Chondrocyte (in vitro differentiated cells): ENCODE data around the gene EEF1E1. TPM values are rescaled to one million over a fixed set of nuclear protein-coding genes. Genes with fewer than 3 reads are reported as not detected.

Experiments used
- DNase-seq: peaks from one replicate; pipeline ENCODE4 v3.0.0; 2021; ENCODE audit warnings: mixed read lengths, low spot score
- H3K27ac Mint-ChIP-seq: one replicate; pipeline ENCODE4 v1.8.0; 2021; ENCODE audit warnings: mild to moderate bottlenecking, moderate library complexity, mixed read lengths; ENCODE audit not compliant: unreplicated experiment
- H3K27me3 Mint-ChIP-seq: 2 replicates; pipeline ENCODE4 v1.8.0; 2021; ENCODE audit warnings: low read depth, mixed read lengths
- H3K36me3 Mint-ChIP-seq: 2 replicates; pipeline ENCODE4 v1.8.0; 2021; ENCODE audit warnings: low read depth, mixed read lengths
- H3K4me1 Mint-ChIP-seq: 2 replicates; pipeline ENCODE4 v1.8.0; 2021; ENCODE audit warnings: low read depth, mild to moderate bottlenecking, mixed read lengths
- H3K4me3 Mint-ChIP-seq: one replicate; pipeline ENCODE4 v1.8.0; 2021; ENCODE audit warnings: mild to moderate bottlenecking, moderate library complexity, mixed read lengths; ENCODE audit not compliant: unreplicated experiment
- H3K9me3 Mint-ChIP-seq: 2 replicates; pipeline ENCODE4 v1.8.0; 2021; ENCODE audit warnings: low read depth, mixed read lengths
- total RNA-seq: library from RNA; stranded (reverse); gene quantifications from 3 replicates; pipeline ENCODE4 v1.2.1, GENCODE V29; 2021
- TF ChIP-seq, protein P1 (sequence below): fragments of 200-600 bp; sonication (generic); IDR thresholded peaks from 2 replicates; pipeline ENCODE4 v1.5.0; 2021; ENCODE audit warnings: antibody characterized with exemption, mild to moderate bottlenecking, moderate library complexity

EEF1E1 gene
- total RNA-seq, 1 donor from 2014 or later: 17.9 TPM

DNA sequence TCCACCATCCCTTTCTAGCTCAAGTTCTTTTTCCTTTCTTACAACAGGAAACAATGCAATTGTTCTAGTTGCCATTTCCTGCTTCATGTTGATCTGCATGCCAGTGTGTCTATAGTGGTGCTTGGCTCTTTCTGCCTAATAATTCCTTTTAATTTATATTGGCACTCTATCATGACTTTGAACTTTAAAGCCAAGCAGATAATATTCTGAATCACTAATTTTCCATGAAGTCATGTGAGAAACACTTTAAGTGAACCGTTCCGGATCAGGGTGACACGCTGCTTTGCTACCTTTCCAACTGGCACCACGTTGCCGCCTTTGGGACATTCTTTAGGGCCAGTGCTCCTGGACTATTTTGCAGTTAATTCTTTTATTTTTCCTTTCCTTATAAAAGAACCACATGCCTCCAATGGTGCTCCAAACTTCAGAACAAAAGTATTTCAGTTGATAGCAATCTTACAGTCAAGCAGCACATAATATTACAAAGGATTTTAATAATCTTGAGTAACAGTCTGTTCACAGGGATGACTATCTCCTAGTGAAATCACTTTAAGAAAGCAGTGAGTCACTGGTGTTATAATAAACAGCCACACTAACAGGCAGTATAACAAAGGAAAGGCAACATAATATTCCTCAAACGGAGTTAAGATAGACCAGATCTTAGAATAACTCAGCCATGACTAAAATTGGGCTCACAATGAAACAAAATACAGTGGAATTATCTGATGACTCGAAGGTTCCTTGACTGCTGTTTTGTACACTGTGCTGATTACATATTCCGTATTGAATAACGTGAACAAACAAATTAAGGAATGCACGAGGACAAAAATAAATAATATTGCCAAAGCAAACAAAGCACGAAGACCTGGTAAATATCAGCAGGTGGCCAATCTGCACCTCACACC is 19.1 kb downstream of the EEF1E1 start:
- no peak for DNase-seq
- no peak overlapping the region for H3K4me3 Mint-ChIP-seq
- peak overlapping the region; percentile 91 for H3K27ac Mint-ChIP-seq
- peaks cover 12% of the 10 kb centered on the region for H3K36me3 Mint-ChIP-seq
- TF ChIP-seq, protein P1, sequence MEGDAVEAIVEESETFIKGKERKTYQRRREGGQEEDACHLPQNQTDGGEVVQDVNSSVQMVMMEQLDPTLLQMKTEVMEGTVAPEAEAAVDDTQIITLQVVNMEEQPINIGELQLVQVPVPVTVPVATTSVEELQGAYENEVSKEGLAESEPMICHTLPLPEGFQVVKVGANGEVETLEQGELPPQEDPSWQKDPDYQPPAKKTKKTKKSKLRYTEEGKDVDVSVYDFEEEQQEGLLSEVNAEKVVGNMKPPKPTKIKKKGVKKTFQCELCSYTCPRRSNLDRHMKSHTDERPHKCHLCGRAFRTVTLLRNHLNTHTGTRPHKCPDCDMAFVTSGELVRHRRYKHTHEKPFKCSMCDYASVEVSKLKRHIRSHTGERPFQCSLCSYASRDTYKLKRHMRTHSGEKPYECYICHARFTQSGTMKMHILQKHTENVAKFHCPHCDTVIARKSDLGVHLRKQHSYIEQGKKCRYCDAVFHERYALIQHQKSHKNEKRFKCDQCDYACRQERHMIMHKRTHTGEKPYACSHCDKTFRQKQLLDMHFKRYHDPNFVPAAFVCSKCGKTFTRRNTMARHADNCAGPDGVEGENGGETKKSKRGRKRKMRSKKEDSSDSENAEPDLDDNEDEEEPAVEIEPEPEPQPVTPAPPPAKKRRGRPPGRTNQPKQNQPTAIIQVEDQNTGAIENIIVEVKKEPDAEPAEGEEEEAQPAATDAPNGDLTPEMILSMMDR: no peak
- H3K9me3 Mint-ChIP-seq: peaks cover 2% of the 10 kb centered on the region
- peaks cover 62% of the 10 kb centered on the region for H3K4me1 Mint-ChIP-seq
- no peaks in the 10 kb centered on the region for H3K27me3 Mint-ChIP-seq

DNA sequence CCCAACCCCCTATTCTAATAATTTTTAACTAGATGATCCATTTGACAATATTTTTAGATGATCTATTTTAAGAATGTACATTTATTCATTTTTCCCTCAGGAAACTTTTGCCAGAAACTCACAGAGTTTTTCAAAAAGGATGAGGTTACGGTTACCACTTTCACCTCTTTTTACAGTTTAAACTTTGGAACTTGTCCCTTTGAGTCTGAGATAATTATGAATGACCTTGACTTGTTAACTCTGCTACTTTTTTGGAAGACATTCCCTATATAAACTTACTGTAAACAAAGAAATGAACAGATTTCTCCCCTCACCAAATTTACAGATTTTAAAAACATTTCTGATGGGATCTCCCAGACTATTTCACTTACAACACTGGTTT is 19.8 kb downstream of the EEF1E1 start:
- Mint-ChIP-seq H3K36me3 (peaks cover 6% of the 10 kb centered on the region), H3K4me3 (no peak overlapping the region), H3K27me3 (no peaks in the 10 kb centered on the region), H3K4me1 (peaks cover 62% of the 10 kb centered on the region), H3K9me3 (no peaks in the 10 kb centered on the region), H3K27ac (peak overlapping the region; percentile 91)
- DNase-seq: no peak
- TF ChIP-seq, protein P1: no peak

DNA sequence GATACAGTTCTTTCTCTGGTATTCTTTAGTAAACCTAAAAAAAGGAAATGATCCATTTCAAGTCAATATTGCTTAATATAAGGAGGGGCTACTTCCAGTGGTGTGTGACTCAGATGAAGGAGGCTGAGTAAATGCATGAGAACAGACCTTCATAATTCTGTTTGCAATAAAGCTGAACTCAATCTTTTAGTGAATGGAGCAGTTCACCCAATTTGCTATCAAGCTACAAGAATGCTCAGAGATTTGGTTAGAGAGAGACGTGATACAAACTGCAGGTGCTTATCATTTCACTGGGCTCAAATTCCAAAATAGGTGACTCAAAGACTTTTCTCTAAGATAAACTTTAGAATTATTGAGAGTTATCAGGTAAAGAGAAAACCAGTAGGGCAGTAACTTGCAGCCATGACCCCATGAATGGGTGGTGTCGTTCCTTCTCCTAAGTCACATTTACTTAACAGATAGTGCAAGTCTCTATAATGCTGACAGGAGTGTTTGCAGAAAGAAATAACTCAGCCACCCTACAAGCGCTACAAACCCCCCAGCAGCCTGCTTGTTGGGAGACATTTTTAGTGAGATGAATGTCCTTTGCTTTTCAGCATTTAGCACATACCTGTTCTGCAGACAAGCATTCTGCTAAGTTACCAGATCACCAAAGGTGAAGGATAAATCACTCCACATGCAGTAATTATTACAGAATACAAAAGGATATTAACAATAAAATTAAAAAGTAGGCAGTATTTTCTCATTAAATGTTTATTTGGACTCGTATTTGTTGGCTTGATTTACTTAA is 21.8 kb downstream of the EEF1E1 start:
- H3K27me3 Mint-ChIP-seq: no peaks in the 10 kb centered on the region

DNA sequence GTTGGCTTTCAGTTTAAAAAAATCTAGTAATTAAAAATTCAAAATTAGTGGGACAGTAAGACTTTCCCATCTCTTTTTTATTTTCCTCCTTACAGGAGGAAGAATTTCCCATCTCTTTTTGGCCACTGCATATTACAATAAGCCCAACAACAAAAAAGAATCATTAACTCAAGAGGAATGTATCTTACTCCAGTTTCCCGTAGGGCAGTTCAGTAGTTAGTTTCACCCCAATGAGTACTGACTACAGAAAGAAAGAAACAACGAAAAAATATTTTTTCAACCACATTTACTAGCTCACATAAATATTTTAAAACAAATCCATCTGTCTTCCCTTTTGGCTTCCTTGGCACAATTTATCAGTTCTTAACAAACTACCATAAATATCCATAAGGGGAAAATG is 23.2 kb downstream of the EEF1E1 start:
- Mint-ChIP-seq H3K36me3 (peaks cover 1% of the 10 kb centered on the region), H3K27ac (no peak overlapping the region), H3K9me3 (no peaks in the 10 kb centered on the region), H3K4me3 (no peak overlapping the region), H3K4me1 (peaks cover 43% of the 10 kb centered on the region), H3K27me3 (no peaks in the 10 kb centered on the region)
- TF ChIP-seq, protein P1: no peak
- no peak for DNase-seq

More for the DNA sequence above, 21.8 kb downstream of the EEF1E1 start:
- TF ChIP-seq, protein P1: no peak
- no peak for DNase-seq
- Mint-ChIP-seq H3K27ac (peak overlapping the region; percentile 60), H3K4me1 (peaks cover 53% of the 10 kb centered on the region), H3K4me3 (no peak overlapping the region), H3K9me3 (no peaks in the 10 kb centered on the region), H3K36me3 (peaks cover 1% of the 10 kb centered on the region)

DNA sequence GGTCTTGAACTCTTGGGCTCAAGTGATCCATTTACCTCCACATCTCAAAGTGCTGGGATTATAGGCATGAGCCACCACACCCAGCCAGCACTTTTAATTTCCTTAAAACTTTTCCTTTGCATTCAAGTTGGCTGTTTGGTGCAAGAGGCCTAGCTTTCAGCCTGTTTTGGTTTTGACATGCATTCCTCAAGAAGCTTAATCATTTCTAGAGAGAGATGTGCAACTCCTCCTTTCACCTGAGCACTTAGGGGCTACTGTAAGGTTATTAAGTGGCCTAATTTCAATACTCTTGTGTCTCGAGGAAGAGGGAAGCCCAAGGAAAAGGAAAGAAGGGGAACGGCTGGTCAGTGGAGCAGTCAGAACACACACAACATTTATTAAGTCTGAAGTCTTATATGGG is 24.4 kb downstream of the EEF1E1 start:
- no peak overlapping the region for H3K4me3 Mint-ChIP-seq
- H3K36me3 Mint-ChIP-seq: peaks cover 1% of the 10 kb centered on the region
- peaks cover 31% of the 10 kb centered on the region for H3K4me1 Mint-ChIP-seq
- H3K9me3 Mint-ChIP-seq: no peaks in the 10 kb centered on the region
- no peak for DNase-seq
- TF ChIP-seq, protein P1: no peak
- H3K27me3 Mint-ChIP-seq: no peaks in the 10 kb centered on the region
- no peak overlapping the region for H3K27ac Mint-ChIP-seq
